Ascending aorta (tissue), 2 donors: Measurements from ENCODE around the gene ZNF524. TPM values are rescaled to one million over a fixed set of nuclear protein-coding genes. Genes with fewer than 3 reads are reported as not detected.
A peak's percentile ranks its signal among the peaks of the same experiment; 100 is the strongest.

Source experiments
- DNase-seq, 2 donors: peaks; one replicate each; pipeline ENCODE4 v3.0.0-alpha.2; 2019; ENCODE audit warnings: low spot score in 2 of 2
- H3K27ac ChIP-seq, 2 donors: fragments of 200-600 bp; sonication (generic); one replicate each; pipeline ENCODE4 v1.5.1; 2016 to 2017; ENCODE audit warnings: mild to moderate bottlenecking in 1 of 2
- H3K27me3 ChIP-seq: fragments of 200-600 bp; sonication (generic); one replicate; pipeline ENCODE4 v1.5.1; 2017
- H3K36me3 ChIP-seq, 2 donors: fragments of 200-600 bp; sonication (generic); one replicate each; pipeline ENCODE4 v1.5.1; 2016
- H3K4me1 ChIP-seq, 2 donors: fragments of 200-600 bp; sonication (generic); one replicate each; pipeline ENCODE4 v1.5.1; 2016 to 2017; ENCODE audit warnings: mild to moderate bottlenecking in 1 of 2
- H3K4me3 ChIP-seq, 2 donors: fragments of 200-600 bp; sonication (generic); one replicate each; pipeline ENCODE4 v1.5.1; 2016 to 2017; ENCODE audit warnings: mild to moderate bottlenecking in 1 of 2
- H3K9me3 ChIP-seq, 2 donors: fragments of 200-600 bp; sonication (generic); one replicate each; pipeline ENCODE4 v1.5.1; 2016
- CTCF ChIP-seq, 3 experiments: fragments of 200-600 bp in 2 of 3; fragments of 450-650 bp in 1 of 3; sonication (generic) in 2 of 3; IDR thresholded peaks; one replicate each; pipeline ENCODE4 v1.5.1; 2016 to 2019; ENCODE audit warnings: antibody characterized with exemption in 3 of 3, mild to moderate bottlenecking in 1 of 3, moderate library complexity in 1 of 3
- intact Hi-C: fragments of 100-400 bp; cut with DNase I; formaldehyde crosslinking; loops from one replicate; pipeline ENCODE4 v1.15.1; 2023
- total RNA-seq: library from RNA; depleted of rRNA; stranded (reverse); fragments of >200 nt; gene quantifications from one replicate; pipeline ENCODE4 v1.1.0, GENCODE V29; 2016

Gene ZNF524
- total RNA-seq, 1 donor from 2014 or later = 28.6 TPM

- no peak for TF ChIP-seq CTCF (IDR thresholded peaks at IDR 0.05)
Observed at GRCh38 chr19:55585658-55586339, 14.3 kb upstream of the ZNF524 start.

GRCh38 chr19:55586976-55587668 is 13.0 kb upstream of the ZNF524 start:
- DNase-seq = peak; percentile 76 to 95
- no peak overlapping the region for H3K27ac ChIP-seq
- intact Hi-C loops = loop anchor here (10.0 kb wide), 1 partner anchor 202 kb away; the partner anchor contains the start of genes RPL28 and TMEM238
- H3K9me3 ChIP-seq = no peaks in the 10 kb centered on the region
- H3K27me3 ChIP-seq = no peaks in the 10 kb centered on the region
- H3K36me3 ChIP-seq = peaks cover under 1 to 2% of the 10 kb centered on the region in 2 donors
- peaks cover 14 to 15% of the 10 kb centered on the region in 2 donors for H3K4me1 ChIP-seq
- no peak for TF ChIP-seq CTCF (IDR thresholded peaks at IDR 0.05)
- peak overlapping the region; percentile 28 to 59 for H3K4me3 ChIP-seq

More at GRCh38 chr19:55585658-55586339, 14.3 kb upstream of the ZNF524 start:
- intact Hi-C loops = loop anchor here (10.0 kb wide), 1 partner anchor 201 kb away; the partner anchor contains the start of genes RPL28 and TMEM238
- Histone ChIP-seq H3K4me3 (peak overlapping the region; percentile 41 to 59), H3K27me3 (no peaks in the 10 kb centered on the region), H3K9me3 (no peaks in the 10 kb centered on the region), H3K27ac (peak overlapping the region; percentile 55 to 66), H3K4me1 (peaks cover 14 to 21% of the 10 kb centered on the region in 2 donors), H3K36me3 (no peaks in the 10 kb centered on the region)
- DNase-seq = peak in 1 of 2 donors; percentile 84

GRCh38 chr19:55588738-55589137 is 11.3 kb upstream of the ZNF524 start:
- Histone ChIP-seq H3K27me3 (no peaks in the 10 kb centered on the region), H3K4me3 (no peak overlapping the region), H3K36me3 (peaks cover 4 to 7% of the 10 kb centered on the region in 2 donors), H3K4me1 (peaks cover 14 to 15% of the 10 kb centered on the region in 2 donors), H3K27ac (no peak overlapping the region), H3K9me3 (no peaks in the 10 kb centered on the region)
- no peak for DNase-seq
- TF ChIP-seq CTCF (IDR thresholded peaks at IDR 0.05) = no peak
- intact Hi-C loops = loop anchor here (10.0 kb wide), 1 partner anchor 204 kb away; the partner anchor contains the start of genes RPL28 and TMEM238

GRCh38 chr19:55590109-55590508 is 10.0 kb upstream of the ZNF524 start:
- H3K27me3 ChIP-seq = no peaks in the 10 kb centered on the region
- no peak for DNase-seq
- H3K27ac ChIP-seq = no peak overlapping the region
- intact Hi-C loops = no loop called here
- peaks cover 5 to 13% of the 10 kb centered on the region in 2 donors for H3K36me3 ChIP-seq
- no peak for TF ChIP-seq CTCF (IDR thresholded peaks at IDR 0.05)
- no peak overlapping the region for H3K4me3 ChIP-seq
- H3K4me1 ChIP-seq = peaks cover 14 to 15% of the 10 kb centered on the region in 2 donors
- H3K9me3 ChIP-seq = no peaks in the 10 kb centered on the region

- H3K4me3 ChIP-seq = no peak overlapping the region
- intact Hi-C loops = no loop called here
- no peaks in the 10 kb centered on the region for H3K27me3 ChIP-seq
- no peaks in the 10 kb centered on the region for H3K9me3 ChIP-seq
- H3K27ac ChIP-seq = no peak overlapping the region
- DNase-seq = no peak
- peaks cover 9 to 18% of the 10 kb centered on the region in 2 donors for H3K36me3 ChIP-seq
- no peak for TF ChIP-seq CTCF (IDR thresholded peaks at IDR 0.05)
- H3K4me1 ChIP-seq = peaks cover 13% of the 10 kb centered on the region in 2 donors
Observed at GRCh38 chr19:55590617-55591016, 9.5 kb upstream of the ZNF524 start.
